ENCODE measurements around the gene INS. TPM values are rescaled to one million over a fixed set of nuclear protein-coding genes. Genes with fewer than 3 reads are reported as not detected.

INS gene
- total and polyA plus RNA-seq, 4 donors = 0.16 to 0.37 TPM; not detected in 2

DNA sequence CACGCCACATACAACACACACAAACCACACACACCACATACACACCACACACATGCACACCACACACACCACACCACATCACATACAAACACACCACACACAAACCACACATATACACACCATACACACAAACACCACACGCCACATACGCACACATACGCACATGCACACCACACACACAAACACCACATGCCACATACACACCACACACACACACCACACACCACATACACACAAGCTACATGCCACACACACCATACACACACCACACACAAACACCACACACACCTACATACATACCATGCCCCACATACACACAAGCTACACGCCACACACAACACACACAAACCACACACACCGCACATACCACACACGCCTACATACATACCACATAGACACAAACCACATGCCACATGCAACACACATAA lies 26.3 kb upstream of the INS start:
- TF ChIP-seq, protein P1, sequence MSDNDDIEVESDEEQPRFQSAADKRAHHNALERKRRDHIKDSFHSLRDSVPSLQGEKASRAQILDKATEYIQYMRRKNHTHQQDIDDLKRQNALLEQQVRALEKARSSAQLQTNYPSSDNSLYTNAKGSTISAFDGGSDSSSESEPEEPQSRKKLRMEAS (IDR thresholded peaks at IDR 0.05) = no peak
- TF ChIP-seq GABPA (IDR thresholded peaks at IDR 0.05 in 1 of 2, conservative IDR thresholded peaks at IDR 0.05 in 1 of 2) (no peak), EGR1 (IDR thresholded peaks at IDR 0.05; ENCODE audit: low read depth in 2 of 2) (no peak), RXRA (IDR thresholded peaks at IDR 0.05) (no peak), NR2F2 (IDR thresholded peaks at IDR 0.05) (no peak), SP1 (IDR thresholded peaks at IDR 0.05) (no peak), HNF4A (conservative IDR thresholded peaks at IDR 0.05) (no peak), HNF4G (IDR thresholded peaks at IDR 0.05) (no peak), FOXA2 (IDR thresholded peaks at IDR 0.05) (no peak), YY1 (IDR thresholded peaks at IDR 0.05) (no peak), RAD21 (IDR thresholded peaks at IDR 0.05) (no peak), TAF1 (conservative IDR thresholded peaks at IDR 0.05) (no peak), JUND (IDR thresholded peaks at IDR 0.05) (no peak), FOXA1 (IDR thresholded peaks at IDR 0.05) (no peak)
- TF ChIP-seq, protein P2, sequence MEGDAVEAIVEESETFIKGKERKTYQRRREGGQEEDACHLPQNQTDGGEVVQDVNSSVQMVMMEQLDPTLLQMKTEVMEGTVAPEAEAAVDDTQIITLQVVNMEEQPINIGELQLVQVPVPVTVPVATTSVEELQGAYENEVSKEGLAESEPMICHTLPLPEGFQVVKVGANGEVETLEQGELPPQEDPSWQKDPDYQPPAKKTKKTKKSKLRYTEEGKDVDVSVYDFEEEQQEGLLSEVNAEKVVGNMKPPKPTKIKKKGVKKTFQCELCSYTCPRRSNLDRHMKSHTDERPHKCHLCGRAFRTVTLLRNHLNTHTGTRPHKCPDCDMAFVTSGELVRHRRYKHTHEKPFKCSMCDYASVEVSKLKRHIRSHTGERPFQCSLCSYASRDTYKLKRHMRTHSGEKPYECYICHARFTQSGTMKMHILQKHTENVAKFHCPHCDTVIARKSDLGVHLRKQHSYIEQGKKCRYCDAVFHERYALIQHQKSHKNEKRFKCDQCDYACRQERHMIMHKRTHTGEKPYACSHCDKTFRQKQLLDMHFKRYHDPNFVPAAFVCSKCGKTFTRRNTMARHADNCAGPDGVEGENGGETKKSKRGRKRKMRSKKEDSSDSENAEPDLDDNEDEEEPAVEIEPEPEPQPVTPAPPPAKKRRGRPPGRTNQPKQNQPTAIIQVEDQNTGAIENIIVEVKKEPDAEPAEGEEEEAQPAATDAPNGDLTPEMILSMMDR (IDR thresholded peaks at IDR 0.05; ENCODE audit: low read depth, low read length, missing input control) = no peak
- TF ChIP-seq, protein P3, sequence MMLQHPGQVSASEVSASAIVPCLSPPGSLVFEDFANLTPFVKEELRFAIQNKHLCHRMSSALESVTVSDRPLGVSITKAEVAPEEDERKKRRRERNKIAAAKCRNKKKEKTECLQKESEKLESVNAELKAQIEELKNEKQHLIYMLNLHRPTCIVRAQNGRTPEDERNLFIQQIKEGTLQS (IDR thresholded peaks at IDR 0.05) = no peak
- TF ChIP-seq, protein P4, sequence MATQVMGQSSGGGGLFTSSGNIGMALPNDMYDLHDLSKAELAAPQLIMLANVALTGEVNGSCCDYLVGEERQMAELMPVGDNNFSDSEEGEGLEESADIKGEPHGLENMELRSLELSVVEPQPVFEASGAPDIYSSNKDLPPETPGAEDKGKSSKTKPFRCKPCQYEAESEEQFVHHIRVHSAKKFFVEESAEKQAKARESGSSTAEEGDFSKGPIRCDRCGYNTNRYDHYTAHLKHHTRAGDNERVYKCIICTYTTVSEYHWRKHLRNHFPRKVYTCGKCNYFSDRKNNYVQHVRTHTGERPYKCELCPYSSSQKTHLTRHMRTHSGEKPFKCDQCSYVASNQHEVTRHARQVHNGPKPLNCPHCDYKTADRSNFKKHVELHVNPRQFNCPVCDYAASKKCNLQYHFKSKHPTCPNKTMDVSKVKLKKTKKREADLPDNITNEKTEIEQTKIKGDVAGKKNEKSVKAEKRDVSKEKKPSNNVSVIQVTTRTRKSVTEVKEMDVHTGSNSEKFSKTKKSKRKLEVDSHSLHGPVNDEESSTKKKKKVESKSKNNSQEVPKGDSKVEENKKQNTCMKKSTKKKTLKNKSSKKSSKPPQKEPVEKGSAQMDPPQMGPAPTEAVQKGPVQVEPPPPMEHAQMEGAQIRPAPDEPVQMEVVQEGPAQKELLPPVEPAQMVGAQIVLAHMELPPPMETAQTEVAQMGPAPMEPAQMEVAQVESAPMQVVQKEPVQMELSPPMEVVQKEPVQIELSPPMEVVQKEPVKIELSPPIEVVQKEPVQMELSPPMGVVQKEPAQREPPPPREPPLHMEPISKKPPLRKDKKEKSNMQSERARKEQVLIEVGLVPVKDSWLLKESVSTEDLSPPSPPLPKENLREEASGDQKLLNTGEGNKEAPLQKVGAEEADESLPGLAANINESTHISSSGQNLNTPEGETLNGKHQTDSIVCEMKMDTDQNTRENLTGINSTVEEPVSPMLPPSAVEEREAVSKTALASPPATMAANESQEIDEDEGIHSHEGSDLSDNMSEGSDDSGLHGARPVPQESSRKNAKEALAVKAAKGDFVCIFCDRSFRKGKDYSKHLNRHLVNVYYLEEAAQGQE (IDR thresholded peaks at IDR 0.05) = no peak
- TF ChIP-seq, protein P5, sequence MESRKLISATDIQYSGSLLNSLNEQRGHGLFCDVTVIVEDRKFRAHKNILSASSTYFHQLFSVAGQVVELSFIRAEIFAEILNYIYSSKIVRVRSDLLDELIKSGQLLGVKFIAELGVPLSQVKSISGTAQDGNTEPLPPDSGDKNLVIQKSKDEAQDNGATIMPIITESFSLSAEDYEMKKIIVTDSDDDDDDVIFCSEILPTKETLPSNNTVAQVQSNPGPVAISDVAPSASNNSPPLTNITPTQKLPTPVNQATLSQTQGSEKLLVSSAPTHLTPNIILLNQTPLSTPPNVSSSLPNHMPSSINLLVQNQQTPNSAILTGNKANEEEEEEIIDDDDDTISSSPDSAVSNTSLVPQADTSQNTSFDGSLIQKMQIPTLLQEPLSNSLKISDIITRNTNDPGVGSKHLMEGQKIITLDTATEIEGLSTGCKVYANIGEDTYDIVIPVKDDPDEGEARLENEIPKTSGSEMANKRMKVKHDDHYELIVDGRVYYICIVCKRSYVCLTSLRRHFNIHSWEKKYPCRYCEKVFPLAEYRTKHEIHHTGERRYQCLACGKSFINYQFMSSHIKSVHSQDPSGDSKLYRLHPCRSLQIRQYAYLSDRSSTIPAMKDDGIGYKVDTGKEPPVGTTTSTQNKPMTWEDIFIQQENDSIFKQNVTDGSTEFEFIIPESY (IDR thresholded peaks at IDR 0.05) = no peak
- Histone ChIP-seq H3K27ac (ENCODE audit: low read depth in 1 of 2, low read length in 2 of 2) (no peak overlapping the region), H3K27me3 (ENCODE audit: control insufficient read depth in 4 of 4, insufficient read depth in 4 of 4, low read length in 3 of 4) (peaks cover 0 to 5% (median 3%) of the 10 kb centered on the region in 4 donors), H3K36me3 (ENCODE audit: control insufficient read depth in 4 of 4, insufficient read depth in 3 of 4, low read depth in 1 of 4, low read length in 3 of 4) (no peaks in the 10 kb centered on the region), H3K9me3 (ENCODE audit: control insufficient read depth in 4 of 4, low read length in 3 of 4) (no peaks in the 10 kb centered on the region), H3K9ac (ENCODE audit: low read depth in 1 of 2, low read length in 2 of 2) (no peak overlapping the region), H3K4me1 (ENCODE audit: control insufficient read depth in 4 of 4, insufficient read depth in 4 of 4, low read length in 3 of 4) (no peaks in the 10 kb centered on the region), H3K4me3 (ENCODE audit: low read depth in 1 of 3, low read length in 3 of 3) (no peak overlapping the region)
- 89% methylated on average over 7 of the region's 7 CpGs for WGBS
- DNase-seq (ENCODE audit: low spot score) = no peak

Data from liver (tissue), 9 donors.